GM19372 (cell line): ENCODE data around the gene BRI3.
A peak's percentile ranks its signal among the peaks of the same experiment; 100 is the strongest.
"Not testable (repeated sequence)": the region's sequence is repeated elsewhere in the genome, so short reads cannot be mapped to it uniquely, and the experiment has no call there.

Source experiments
- ATAC-seq: cut with Tn5 transposase; IDR thresholded peaks from one replicate; pipeline ENCODE4 v1.9.1; 2021; ENCODE audit warnings: mild to moderate bottlenecking, low read depth, moderate library complexity; ENCODE audit not compliant: unreplicated experiment

Gene BRI3

GRCh38 chr7:98303906-98304305, 22.4 kb downstream of the BRI3 start:
- no peak for ATAC-seq

GRCh38 chr7:98305951-98306535, 24.6 kb downstream of the BRI3 start:
- no peak for ATAC-seq

DNA sequence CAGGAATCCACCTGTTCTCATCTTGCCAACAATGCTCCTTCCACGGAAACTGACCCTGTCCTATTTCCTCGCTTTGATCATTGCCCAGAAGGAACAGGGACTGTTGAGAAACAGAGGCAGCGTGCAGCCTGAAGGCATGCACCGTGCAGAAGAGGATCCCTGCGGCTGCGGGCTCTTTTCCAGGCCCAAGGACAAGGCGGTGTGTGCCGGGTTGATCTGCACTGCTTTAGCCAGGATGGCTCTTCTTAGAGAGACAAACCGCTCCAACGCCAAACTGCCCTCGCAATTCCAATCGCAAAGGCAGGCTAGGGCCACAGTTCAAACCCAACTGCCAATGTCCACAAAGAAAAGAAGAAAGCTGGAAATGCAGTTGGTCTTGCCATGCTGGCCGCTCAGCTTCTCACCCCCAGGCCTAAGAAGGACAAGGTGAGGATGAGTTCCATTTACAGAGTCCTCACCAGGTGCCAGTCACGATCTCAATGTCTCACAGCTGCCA, 26.5 kb downstream of the BRI3 start:
- no peak for ATAC-seq

- ATAC-seq: no peak
Measured at GRCh38 chr7:98309566-98309965, 28.1 kb downstream of the BRI3 start.

- no peak for ATAC-seq
Measured at GRCh38 chr7:98312201-98312600, 30.7 kb downstream of the BRI3 start.

DNA sequence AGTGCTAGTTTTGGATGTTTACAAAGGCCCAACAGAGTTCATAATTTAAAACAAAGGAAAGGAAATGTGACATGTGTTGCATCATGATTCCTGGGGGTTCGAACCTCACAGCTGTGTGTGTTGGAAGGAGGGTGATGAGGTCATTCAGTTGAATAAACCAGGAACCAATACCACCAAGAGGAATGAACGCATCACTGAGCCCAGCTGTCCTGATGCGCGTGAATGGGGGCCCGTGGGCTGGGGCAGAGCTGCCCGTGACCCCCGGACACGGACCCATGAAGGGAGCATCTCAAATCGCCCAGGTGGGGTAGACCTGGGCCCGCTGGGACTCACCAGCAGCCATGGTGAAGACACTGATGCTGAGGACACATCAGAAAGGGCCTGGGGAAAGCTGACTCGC, 33.0 kb downstream of the BRI3 start:
- ATAC-seq: no peak

DNA sequence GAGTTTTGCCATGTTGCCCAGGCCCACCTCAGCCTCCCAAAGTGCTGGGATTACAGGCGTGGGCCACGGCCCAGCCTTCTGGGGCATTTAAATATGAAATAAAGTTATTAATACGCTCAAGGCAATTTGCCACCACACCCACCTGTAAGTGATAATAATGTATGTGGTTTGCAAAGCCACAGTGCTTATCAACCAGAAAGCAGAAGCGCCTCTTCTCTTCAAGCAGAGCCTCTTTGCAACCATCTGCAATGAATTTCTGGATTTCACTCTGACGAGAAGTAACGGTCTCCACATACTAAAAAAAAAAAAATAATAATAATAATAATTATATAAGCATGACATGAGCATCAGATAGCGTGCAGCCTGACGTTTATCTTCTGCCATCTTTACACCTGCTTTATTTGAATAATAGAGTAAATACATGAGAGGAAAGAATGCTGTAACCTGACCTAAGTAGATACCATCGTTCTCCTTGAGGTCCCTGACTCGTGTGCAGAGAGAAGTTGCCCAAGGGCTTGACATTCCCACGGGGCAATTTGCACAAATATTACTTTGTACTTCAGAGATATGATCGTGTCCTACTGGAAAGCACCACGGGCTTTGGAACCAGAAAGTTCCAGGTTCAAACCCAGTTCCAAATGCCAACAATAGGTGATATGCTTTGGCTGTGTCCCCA, 34.0 kb downstream of the BRI3 start:
- peak; percentile 68 for ATAC-seq

GRCh38 chr7:98315994-98316527, 34.6 kb downstream of the BRI3 start:
- ATAC-seq: not testable (repeated sequence)

- ATAC-seq: no peak
Measured at GRCh38 chr7:98317366-98318040, 36.0 kb downstream of the BRI3 start.

GRCh38 chr7:98319176-98319575, 37.7 kb downstream of the BRI3 start:
- ATAC-seq: no peak

DNA sequence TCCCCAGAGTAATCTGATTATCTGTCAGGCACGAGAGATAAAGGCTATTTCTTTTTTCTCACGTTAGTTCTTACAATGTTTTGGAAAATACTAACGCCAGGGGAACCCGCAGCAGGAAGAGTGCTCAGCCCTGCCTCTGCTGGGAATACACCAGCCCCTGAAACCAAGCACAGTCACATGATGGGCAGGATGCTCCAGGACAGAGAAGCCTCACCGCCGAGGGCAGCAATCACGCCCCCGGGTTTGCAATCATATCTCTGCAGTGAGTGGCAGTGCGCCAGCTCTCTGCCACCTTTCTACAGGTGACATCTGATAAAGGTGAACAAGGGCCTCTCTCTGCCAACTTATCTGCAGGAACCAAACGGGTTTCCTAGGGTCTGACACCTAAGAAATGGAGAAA, 39.8 kb downstream of the BRI3 start:
- no peak for ATAC-seq

GRCh38 chr7:98322331-98323270, 41.1 kb downstream of the BRI3 start:
- ATAC-seq: no peak

GRCh38 chr7:98323597-98324322, 42.3 kb downstream of the BRI3 start:
- ATAC-seq: no peak

GRCh38 chr7:98324782-98325181, 43.3 kb downstream of the BRI3 start:
- ATAC-seq: no peak

DNA sequence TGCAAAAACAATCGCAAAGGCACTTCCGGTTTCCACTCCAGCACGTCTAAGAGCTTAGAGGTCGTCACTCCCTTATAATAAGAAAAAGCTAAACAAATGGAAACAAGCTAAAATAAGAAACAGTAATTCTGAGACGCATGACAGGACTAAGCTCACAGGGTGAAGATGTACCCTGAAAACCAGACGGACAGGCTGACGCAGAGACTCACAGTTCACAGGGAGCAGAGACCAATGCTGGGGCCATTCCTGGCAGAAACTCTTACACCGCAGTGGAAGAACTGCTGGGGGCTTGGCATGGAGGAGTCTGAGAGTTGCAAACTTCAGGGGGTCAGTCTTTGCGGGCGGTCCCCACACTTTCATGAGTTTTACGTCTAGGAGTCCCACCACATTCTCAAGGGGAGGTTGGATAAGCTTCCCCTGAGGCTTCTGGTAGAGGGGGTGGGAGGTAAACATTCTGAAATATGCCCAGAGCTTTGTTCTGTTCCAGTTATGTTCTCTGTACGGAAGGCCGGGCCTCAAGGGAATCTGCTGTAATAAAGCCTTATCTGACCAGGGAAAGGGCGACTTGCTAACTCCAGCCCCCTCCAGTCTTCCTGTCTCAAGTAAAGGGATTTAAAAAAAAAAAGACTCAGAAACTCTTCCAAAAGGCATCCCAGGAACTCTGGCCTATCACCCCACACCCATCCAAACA, 47.8 kb downstream of the BRI3 start:
- ATAC-seq: no peak

DNA sequence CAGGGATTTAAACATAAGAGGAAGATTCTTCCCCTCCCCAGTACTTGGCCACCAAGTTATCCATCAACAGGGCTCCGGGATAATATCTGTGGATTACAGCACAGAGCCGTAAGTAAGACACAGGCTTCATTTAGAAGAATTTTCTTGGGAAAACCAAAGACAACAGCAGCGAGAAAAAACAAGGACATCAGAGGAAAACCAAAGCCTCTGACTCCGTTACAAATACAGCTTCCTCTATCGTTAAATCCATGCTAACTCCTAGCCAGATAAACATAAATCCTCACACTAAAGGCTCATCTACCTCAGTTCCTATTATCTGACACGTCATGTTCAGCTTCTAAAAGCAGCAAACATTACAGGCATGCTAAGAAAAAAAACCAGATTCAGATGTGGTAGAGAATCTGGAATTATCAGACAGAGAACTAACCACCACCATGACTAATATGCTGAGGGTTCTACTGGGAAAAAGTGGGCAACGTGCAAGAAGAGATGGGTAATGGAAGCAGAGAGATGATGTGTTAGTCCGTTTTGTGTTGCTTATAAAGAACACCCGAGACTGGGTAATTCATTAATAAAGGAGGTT, 48.4 kb downstream of the BRI3 start:
- no peak for ATAC-seq

DNA sequence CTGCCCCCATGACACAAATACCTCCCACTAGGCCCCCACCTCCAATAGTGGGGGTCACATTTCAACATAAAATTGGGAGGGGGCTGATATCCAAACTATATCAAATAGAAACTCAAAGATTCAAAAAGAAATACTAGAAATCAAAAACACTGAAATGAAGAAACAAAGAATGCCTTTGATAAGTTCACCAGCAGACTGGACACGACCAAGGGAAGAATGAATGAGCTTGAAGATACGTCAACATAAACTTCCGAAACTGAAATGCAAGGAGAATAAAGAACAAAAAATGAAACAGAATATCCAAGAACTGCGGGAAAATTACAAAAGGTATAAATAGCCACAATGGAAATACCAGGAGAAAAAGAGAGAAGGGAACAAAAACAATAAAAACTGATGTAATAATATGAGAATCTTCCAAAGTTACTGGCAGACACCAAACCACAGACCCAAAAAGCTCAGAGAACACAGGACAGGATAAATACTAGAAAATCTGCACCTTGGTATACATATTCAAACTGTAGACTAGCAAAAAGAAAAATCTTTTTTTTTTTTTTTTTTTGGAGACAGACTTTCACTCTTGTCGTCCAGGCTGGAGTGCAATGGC, 49.5 kb downstream of the BRI3 start:
- no peak for ATAC-seq

DNA sequence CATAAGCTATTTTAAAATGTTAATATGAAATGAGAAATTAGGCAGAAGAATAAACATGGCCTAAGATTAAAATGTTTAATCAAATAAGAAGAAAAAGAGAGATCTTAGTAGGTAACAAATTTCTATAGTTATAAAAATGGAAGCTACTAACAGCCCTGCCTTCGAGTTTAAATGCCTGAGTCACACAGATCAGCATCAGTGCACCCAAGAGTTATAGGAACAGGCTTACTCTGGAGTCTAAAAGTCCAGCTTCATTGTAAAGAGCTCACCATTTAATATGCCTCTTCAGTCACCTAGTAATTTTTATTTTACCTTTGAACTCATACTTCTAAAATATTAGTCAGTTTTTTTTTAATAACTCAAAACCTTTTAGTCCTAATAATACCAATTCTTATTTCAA, 52.6 kb downstream of the BRI3 start:
- ATAC-seq: no peak
